Nephron (organoid): ENCODE measurements around the gene DCPS.

Source experiments
- H3K27ac Mint-ChIP-seq, 3 experiments: 2 replicates each; pipeline ENCODE4 v1.8.0; 2020; ENCODE audit warnings: mixed read lengths in 3 of 3, mild to moderate bottlenecking in 2 of 3, moderate library complexity in 1 of 3
- H3K27me3 Mint-ChIP-seq: 2 replicates; pipeline ENCODE4 v1.8.0; 2021; ENCODE audit warnings: low read depth, mild to moderate bottlenecking, moderate library complexity, mixed read lengths
- H3K36me3 Mint-ChIP-seq: 2 replicates; pipeline ENCODE4 v1.8.0; 2020; ENCODE audit warnings: low read depth, mixed read lengths
- H3K4me1 Mint-ChIP-seq: 2 replicates; pipeline ENCODE4 v1.8.0; 2020; ENCODE audit warnings: mixed read lengths
- H3K4me3 Mint-ChIP-seq, 3 experiments: 2 replicates each; pipeline ENCODE4 v1.8.0; 2020; ENCODE audit warnings: mild to moderate bottlenecking in 3 of 3, mixed read lengths in 3 of 3, moderate library complexity in 2 of 3
- H3K9me3 Mint-ChIP-seq: 2 replicates; pipeline ENCODE4 v1.8.0; 2020; ENCODE audit warnings: mixed read lengths
- TF ChIP-seq, protein P1 (sequence below), 3 experiments: fragments of 200-600 bp; sonication (generic); IDR thresholded peaks; one replicate each; pipeline ENCODE4 v1.5.0; 2021; ENCODE audit warnings: antibody characterized with exemption in 3 of 3; ENCODE audit not compliant: unreplicated experiment in 3 of 3

DCPS gene

DNA sequence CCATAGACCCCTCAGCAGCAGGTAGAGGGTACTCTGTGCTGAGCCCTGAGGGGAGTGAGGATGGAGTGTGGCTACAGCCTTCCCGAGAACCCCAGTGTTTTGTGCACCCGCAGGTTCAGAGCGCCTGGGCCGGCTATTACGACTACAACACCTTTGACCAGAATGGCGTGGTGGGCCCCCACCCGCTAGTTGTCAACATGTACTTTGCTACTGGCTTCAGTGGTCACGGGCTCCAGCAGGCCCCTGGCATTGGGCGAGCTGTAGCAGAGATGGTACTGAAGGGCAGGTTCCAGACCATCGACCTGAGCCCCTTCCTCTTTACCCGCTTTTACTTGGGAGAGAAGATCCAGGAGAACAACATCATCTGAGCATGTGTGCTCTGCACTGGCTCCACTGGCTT, 26.5 kb upstream of the DCPS start:
- Mint-ChIP-seq H3K27ac (no peak overlapping the region), H3K4me1 (peaks cover 12% of the 10 kb centered on the region), H3K36me3 (peaks cover 48% of the 10 kb centered on the region), H3K4me3 (no peak overlapping the region), H3K9me3 (no peaks in the 10 kb centered on the region), H3K27me3 (no peaks in the 10 kb centered on the region)
- TF ChIP-seq, protein P1, sequence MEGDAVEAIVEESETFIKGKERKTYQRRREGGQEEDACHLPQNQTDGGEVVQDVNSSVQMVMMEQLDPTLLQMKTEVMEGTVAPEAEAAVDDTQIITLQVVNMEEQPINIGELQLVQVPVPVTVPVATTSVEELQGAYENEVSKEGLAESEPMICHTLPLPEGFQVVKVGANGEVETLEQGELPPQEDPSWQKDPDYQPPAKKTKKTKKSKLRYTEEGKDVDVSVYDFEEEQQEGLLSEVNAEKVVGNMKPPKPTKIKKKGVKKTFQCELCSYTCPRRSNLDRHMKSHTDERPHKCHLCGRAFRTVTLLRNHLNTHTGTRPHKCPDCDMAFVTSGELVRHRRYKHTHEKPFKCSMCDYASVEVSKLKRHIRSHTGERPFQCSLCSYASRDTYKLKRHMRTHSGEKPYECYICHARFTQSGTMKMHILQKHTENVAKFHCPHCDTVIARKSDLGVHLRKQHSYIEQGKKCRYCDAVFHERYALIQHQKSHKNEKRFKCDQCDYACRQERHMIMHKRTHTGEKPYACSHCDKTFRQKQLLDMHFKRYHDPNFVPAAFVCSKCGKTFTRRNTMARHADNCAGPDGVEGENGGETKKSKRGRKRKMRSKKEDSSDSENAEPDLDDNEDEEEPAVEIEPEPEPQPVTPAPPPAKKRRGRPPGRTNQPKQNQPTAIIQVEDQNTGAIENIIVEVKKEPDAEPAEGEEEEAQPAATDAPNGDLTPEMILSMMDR (IDR thresholded peaks at IDR 0.05; ENCODE audit: unreplicated experiment in 3 of 3): no peak

DNA sequence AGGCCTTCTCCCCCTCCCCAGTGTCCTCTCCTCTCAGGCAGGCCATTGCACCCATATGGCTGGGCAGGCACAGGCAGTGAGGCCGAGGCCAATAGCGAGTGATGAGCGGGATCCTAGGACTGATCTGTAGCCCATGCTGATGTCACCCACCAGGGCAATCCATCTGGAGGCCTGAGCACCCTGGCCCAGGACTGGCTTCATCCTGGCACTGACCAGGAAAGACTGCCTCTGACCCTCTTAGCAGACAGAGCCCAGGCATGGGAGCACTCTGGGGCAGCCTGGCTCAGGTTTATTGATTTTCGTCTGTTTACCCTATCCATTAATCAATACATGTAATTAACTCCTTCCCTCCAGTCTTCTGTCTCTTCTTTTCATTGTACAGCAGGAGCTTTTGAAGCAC, 26.1 kb upstream of the DCPS start:
- peaks cover 44% of the 10 kb centered on the region for H3K36me3 Mint-ChIP-seq
- no peak overlapping the region for H3K27ac Mint-ChIP-seq
- TF ChIP-seq, protein P1 (IDR thresholded peaks at IDR 0.05; ENCODE audit: unreplicated experiment in 3 of 3): no peak
- no peaks in the 10 kb centered on the region for H3K9me3 Mint-ChIP-seq
- no peaks in the 10 kb centered on the region for H3K27me3 Mint-ChIP-seq
- H3K4me1 Mint-ChIP-seq: peaks cover 15% of the 10 kb centered on the region
- no peak overlapping the region for H3K4me3 Mint-ChIP-seq

DNA sequence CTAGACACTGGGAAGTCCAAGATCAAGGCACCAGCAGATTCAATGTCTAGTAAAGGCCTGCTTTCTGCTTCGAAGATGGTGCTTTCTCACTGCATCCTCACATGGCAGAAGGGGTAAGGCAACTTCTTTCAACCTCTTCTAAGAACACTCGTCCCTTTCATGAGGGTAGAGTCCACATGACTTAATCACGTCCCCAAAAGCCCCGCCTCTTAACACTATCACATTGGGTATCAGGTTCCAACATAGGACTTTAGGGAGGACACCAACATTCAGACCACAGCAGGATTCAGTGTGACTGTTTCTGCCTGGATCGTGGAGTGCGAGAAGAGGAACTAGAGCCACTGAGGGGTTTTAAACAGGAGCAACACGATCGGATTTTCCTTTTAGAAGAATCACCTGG, 24.7 kb upstream of the DCPS start:
- Mint-ChIP-seq H3K27me3 (no peaks in the 10 kb centered on the region), H3K36me3 (peaks cover 30% of the 10 kb centered on the region), H3K4me1 (peaks cover 20% of the 10 kb centered on the region), H3K4me3 (peak overlapping the region; percentile 43 to 79 (median 60)), H3K9me3 (no peaks in the 10 kb centered on the region), H3K27ac (peak overlapping the region in 1 of 3 experiments; percentile 6)
- TF ChIP-seq, protein P1 (IDR thresholded peaks at IDR 0.05; ENCODE audit: unreplicated experiment in 3 of 3): no peak

DNA sequence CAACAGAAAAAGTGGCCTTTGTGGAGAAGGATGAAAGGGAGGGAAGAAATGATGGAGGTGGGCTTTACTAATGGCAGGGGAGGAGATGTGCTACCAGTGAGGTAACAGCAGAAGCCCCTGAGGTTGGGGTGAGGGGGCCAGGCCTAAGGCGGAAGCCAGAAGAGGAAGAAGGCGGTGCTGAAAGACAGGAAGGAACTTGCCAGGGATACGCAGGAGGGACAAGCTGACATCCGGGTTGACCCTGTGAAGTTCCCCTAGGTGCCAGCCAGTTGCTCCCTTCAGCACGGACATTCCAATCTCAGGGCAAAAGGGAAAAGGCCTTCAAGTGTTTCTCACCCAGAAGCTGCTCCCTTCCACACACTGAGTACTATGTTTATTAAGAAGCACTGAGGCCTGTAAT, 23.3 kb upstream of the DCPS start:
- Mint-ChIP-seq H3K36me3 (peaks cover 16% of the 10 kb centered on the region), H3K27ac (peak overlapping the region in 1 of 3 experiments; percentile 16), H3K27me3 (no peaks in the 10 kb centered on the region), H3K4me1 (peaks cover 25% of the 10 kb centered on the region), H3K9me3 (no peaks in the 10 kb centered on the region), H3K4me3 (peak overlapping the region; percentile 60 to 79 (median 62))
- TF ChIP-seq, protein P1 (IDR thresholded peaks at IDR 0.05; ENCODE audit: unreplicated experiment in 3 of 3): no peak

DNA sequence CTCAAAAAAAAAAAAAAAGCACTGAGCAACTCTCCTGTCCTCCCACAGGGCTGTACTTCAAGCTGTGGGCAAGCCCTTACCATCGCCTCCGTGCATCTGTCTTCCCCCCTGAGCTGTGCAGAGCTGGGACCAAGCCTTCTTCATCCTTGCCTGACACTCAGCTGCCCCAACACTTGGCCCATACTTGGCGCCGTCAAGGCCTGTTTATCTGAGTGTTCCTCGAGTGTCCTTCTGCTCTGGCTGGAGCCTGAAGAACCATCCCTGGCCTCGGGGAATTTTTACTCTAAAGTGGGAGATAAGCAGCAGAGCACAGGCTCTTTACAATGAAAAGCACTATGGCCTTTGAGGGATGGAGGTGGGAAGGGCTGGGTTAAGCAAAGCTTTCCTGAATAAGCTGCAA, 22.6 kb upstream of the DCPS start:
- no peaks in the 10 kb centered on the region for H3K9me3 Mint-ChIP-seq
- H3K4me1 Mint-ChIP-seq: peaks cover 25% of the 10 kb centered on the region
- H3K27me3 Mint-ChIP-seq: no peaks in the 10 kb centered on the region
- H3K4me3 Mint-ChIP-seq: peak overlapping the region; percentile 93 to 98 (median 94)
- TF ChIP-seq, protein P1 (IDR thresholded peaks at IDR 0.05; ENCODE audit: unreplicated experiment in 3 of 3): no peak
- H3K36me3 Mint-ChIP-seq: peaks cover 11% of the 10 kb centered on the region
- H3K27ac Mint-ChIP-seq: peak overlapping the region; percentile 95 to 98 (median 98)

DNA sequence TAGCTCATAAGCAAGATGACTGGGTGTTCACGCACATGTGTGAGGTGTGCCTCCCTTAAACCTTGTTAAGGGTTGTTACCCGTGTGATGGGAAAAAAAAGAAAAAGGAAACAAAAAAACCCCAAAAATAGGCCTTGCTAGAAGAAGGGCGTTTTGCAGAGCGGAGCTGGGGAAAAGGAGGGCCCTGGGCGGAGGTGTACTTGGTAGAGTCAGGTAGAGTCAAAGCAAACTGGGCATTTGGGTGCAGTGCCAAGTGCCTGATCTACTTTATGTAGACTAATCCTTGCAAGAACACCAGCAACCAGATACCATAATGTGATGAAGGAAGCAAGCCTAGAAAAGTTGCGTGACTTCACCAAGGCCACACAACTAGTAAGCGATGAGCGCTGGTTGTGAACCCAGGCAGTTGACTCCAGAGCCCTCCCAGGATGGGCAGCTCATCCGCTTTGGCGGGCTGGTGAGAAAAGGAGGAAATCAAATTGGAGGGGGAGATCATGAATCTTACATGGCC, 22.1 kb upstream of the DCPS start:
- no peaks in the 10 kb centered on the region for H3K27me3 Mint-ChIP-seq
- H3K36me3 Mint-ChIP-seq: peaks cover 13% of the 10 kb centered on the region
- H3K9me3 Mint-ChIP-seq: no peaks in the 10 kb centered on the region
- H3K27ac Mint-ChIP-seq: peak overlapping the region; percentile 95 to 98 (median 98)
- H3K4me1 Mint-ChIP-seq: peaks cover 25% of the 10 kb centered on the region
- TF ChIP-seq, protein P1 (IDR thresholded peaks at IDR 0.05; ENCODE audit: unreplicated experiment in 3 of 3): no peak
- H3K4me3 Mint-ChIP-seq: peak overlapping the region; percentile 93 to 98 (median 94)
